HepG2 (cell line): ENCODE measurements around the gene ASAP2. TPM values are rescaled to one million over a fixed set of nuclear protein-coding genes. Genes with fewer than 3 reads are reported as not detected.
A peak's percentile ranks its signal among the peaks of the same experiment; 100 is the strongest.

Source experiments
- HDAC2 ChIP-seq: sonication (generic); formaldehyde crosslinking; IDR thresholded peaks from 2 replicates; pipeline ENCODE4 v1.4.0; 2020; ENCODE audit warnings: missing genetic modification reagents
- MYC ChIP-seq: sonication (generic); formaldehyde crosslinking; IDR thresholded peaks from 2 replicates; pipeline ENCODE4 v1.9.0; 2021; ENCODE audit warnings: missing genetic modification reagents, borderline replicate concordance
- RXRB ChIP-seq: IDR thresholded peaks from 2 replicates; pipeline ENCODE4 v1.6.1; 2016; ENCODE audit warnings: borderline replicate concordance, missing genetic modification reagents, missing compliant biosample characterization
- SP4 ChIP-seq: sonication (generic); formaldehyde crosslinking; IDR thresholded peaks from 2 replicates; pipeline ENCODE4 v1.8.1; 2023; ENCODE audit warnings: mild to moderate bottlenecking, missing genetic modification reagents
- YEATS2 ChIP-seq: sonication (generic); formaldehyde crosslinking; IDR thresholded peaks from 2 replicates; pipeline ENCODE4 v1.4.0; 2020; ENCODE audit warnings: missing genetic modification reagents, borderline replicate concordance
- ZFP90 ChIP-seq: sonication (generic); formaldehyde crosslinking; IDR thresholded peaks from 2 replicates; pipeline ENCODE4 v1.8.0; 2022; ENCODE audit warnings: missing genetic modification reagents, mild to moderate bottlenecking, inconsistent platforms, borderline replicate concordance
- ZNF788 ChIP-seq: sonication (generic); formaldehyde crosslinking; IDR thresholded peaks from 2 replicates; pipeline ENCODE4 v1.5.0; 2020; ENCODE audit warnings: mild to moderate bottlenecking, missing genetic modification reagents, borderline replicate concordance
- ZNF841 ChIP-seq: sonication (generic); formaldehyde crosslinking; IDR thresholded peaks from 2 replicates; pipeline ENCODE4 v1.8.1; 2023; ENCODE audit warnings: missing genetic modification reagents, borderline replicate concordance
- polyA plus RNA-seq, 8 experiments: library from polyadenylated mRNA; depleted of rRNA in 3 of 8; stranded (reverse) in 7 of 8; unstranded in 1 of 8; fragments of >200 nt; fragmentation: Illumina TruSeq in 4 of 8; extraction: Trizol in 4 of 8; gene quantifications; 2 replicates each; pipeline versions ENCODE4 v1.2.1 to v1.2.3, GENCODE V29; 2011 to 2016; ENCODE audit warnings: low read depth in 4 of 8, missing spikeins in 1 of 8, mixed read lengths in 1 of 8; ENCODE audit not compliant: insufficient read depth in 1 of 8
- total RNA-seq, 5 experiments: library from RNA; depleted of rRNA; stranded (reverse); fragments of >200 nt; fragmentation: Illumina TruSeq; extraction: Trizol; gene quantifications; 2 replicates each; pipeline ENCODE4 v1.2.3, GENCODE V29; 2016; ENCODE audit warnings: low read depth in 1 of 5
- TF ChIP-seq, protein P1 (sequence below), 2 experiments: sonication (generic) in 1 of 2; formaldehyde crosslinking in 1 of 2; IDR thresholded peaks; 2 replicates each; pipeline versions ENCODE4 v1.4.0 to v1.6.1; 2018 to 2020; ENCODE audit warnings: missing genetic modification reagents in 2 of 2, borderline replicate concordance in 1 of 2, low read depth in 1 of 2, mild to moderate bottlenecking in 1 of 2, missing biosample characterization in 1 of 2
- TF ChIP-seq, protein P2 (sequence below): IDR thresholded peaks from 2 replicates; pipeline ENCODE4 v1.6.1; 2016
- TF ChIP-seq, protein P3 (sequence below): IDR thresholded peaks from 2 replicates; pipeline ENCODE4 v1.6.1; 2016; ENCODE audit warnings: mild to moderate bottlenecking
- TF ChIP-seq, protein P4 (sequence below): sonication (generic); formaldehyde crosslinking; IDR thresholded peaks from 2 replicates; pipeline ENCODE4 v1.5.0; 2020; ENCODE audit warnings: missing genetic modification reagents
- TF ChIP-seq, protein P5 (sequence below), 2 experiments: fragments of 450-650 bp in 1 of 2; sonication (generic) in 1 of 2; formaldehyde crosslinking; IDR thresholded peaks; 2 replicates each; pipeline versions ENCODE4 v1.5.0 to v1.8.0; 2020 to 2022; ENCODE audit warnings: mild to moderate bottlenecking in 1 of 2, missing genetic modification reagents in 1 of 2
- TF ChIP-seq, protein P6 (sequence below): IDR thresholded peaks from 2 replicates; pipeline ENCODE4 v1.6.1; 2012; ENCODE audit warnings: inconsistent platforms
- TF ChIP-seq, protein P7 (sequence below): sonication (generic); formaldehyde crosslinking; IDR thresholded peaks from 2 replicates; pipeline ENCODE4 v1.4.0; 2020; ENCODE audit warnings: missing genetic modification reagents
- TF ChIP-seq, protein P8 (sequence below): sonication (generic); formaldehyde crosslinking; IDR thresholded peaks from 2 replicates; pipeline ENCODE4 v1.5.0; 2020; ENCODE audit warnings: mild to moderate bottlenecking, low read depth, missing genetic modification reagents, borderline replicate concordance

Gene ASAP2
- total and polyA plus RNA-seq, 2 of the 13 experiments (the other 11 are each of a cell fraction or from before 2014, with no cell fraction given) = 7.3 to 22.3 TPM

DNA sequence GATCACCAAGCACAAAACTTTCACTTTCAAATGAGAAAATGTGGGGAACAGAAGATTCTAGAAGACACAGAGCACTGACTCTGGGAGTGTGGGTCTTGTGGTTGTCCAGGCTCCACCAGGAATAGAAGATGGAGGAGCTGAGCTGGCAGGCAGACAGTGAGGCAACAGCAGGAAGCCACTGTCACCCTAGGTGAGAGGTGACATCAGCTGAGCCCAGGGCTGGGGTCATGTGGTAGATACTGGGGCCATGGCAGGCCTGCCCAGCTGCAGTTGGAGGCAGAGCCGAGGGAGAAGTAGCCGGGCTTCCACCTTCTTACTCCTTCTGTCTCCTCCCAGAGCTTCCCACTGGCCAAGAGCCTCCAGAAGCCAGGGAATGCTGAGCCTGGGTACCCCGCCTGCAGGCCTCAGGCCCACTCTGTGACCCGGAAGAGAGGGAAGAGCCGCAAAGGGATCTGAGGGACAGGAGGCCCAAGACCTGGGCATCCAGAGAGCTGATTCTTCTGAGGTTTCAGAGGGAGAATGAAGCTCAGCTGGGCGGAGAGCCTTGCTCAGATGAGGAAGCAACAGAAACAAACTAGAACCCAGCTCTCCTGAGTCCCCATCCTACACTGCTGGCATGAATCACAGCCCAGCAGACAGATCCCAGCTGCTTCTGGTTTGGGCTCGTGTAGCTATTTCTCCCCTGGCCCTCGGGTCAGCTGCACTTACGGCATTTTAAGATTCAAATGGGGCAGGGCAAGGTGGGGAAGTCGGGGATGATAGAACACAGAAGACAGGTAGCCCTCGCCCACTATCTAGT is 39.8 kb upstream of the ASAP2 start (continued):
- TF ChIP-seq, protein P1, sequence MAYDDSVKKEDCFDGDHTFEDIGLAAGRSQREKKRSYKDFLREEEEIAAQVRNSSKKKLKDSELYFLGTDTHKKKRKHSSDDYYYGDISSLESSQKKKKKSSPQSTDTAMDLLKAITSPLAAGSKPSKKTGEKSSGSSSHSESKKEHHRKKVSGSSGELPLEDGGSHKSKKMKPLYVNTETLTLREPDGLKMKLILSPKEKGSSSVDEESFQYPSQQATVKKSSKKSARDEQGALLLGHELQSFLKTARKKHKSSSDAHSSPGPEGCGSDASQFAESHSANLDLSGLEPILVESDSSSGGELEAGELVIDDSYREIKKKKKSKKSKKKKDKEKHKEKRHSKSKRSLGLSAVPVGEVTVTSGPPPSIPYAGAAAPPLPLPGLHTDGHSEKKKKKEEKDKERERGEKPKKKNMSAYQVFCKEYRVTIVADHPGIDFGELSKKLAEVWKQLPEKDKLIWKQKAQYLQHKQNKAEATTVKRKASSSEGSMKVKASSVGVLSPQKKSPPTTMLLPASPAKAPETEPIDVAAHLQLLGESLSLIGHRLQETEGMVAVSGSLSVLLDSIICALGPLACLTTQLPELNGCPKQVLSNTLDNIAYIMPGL (CRISPR knock-in tag; IDR thresholded peaks at IDR 0.05; ENCODE audit: borderline replicate concordance in 1 of 2, low read depth in 1 of 2) = 0 out of 4 replicates have a peak, but pooled peaks of 1 of the 2 experiments have one; percentile 20
- TF ChIP-seq YEATS2 (CRISPR knock-in tag) = peak; percentile 14; the same call in 1 of the 2 replicates
- no peak for TF ChIP-seq SP4
- TF ChIP-seq, protein P2, sequence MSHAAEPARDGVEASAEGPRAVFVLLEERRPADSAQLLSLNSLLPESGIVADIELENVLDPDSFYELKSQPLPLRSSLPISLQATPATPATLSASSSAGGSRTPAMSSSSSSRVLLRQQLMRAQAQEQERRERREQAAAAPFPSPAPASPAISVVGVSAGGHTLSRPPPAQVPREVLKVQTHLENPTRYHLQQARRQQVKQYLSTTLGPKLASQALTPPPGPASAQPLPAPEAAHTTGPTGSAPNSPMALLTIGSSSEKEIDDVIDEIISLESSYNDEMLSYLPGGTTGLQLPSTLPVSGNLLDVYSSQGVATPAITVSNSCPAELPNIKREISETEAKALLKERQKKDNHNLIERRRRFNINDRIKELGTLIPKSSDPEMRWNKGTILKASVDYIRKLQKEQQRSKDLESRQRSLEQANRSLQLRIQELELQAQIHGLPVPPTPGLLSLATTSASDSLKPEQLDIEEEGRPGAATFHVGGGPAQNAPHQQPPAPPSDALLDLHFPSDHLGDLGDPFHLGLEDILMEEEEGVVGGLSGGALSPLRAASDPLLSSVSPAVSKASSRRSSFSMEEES = 0 out of 2 replicates have a peak, but pooled peaks have one; percentile 57
- TF ChIP-seq, protein P3, sequence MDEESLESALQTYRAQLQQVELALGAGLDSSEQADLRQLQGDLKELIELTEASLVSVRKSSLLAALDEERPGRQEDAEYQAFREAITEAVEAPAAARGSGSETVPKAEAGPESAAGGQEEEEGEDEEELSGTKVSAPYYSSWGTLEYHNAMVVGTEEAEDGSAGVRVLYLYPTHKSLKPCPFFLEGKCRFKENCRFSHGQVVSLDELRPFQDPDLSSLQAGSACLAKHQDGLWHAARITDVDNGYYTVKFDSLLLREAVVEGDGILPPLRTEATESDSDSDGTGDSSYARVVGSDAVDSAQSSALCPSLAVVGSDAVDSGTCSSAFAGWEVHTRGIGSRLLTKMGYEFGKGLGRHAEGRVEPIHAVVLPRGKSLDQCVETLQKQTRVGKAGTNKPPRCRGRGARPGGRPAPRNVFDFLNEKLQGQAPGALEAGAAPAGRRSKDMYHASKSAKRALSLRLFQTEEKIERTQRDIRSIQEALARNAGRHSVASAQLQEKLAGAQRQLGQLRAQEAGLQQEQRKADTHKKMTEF = peak; percentile 25; the same call in 1 of the 2 replicates
- TF ChIP-seq, protein P4, sequence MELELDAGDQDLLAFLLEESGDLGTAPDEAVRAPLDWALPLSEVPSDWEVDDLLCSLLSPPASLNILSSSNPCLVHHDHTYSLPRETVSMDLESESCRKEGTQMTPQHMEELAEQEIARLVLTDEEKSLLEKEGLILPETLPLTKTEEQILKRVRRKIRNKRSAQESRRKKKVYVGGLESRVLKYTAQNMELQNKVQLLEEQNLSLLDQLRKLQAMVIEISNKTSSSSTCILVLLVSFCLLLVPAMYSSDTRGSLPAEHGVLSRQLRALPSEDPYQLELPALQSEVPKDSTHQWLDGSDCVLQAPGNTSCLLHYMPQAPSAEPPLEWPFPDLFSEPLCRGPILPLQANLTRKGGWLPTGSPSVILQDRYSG (CRISPR knock-in tag) = no peak
- 0 out of 2 replicates have a peak, but pooled peaks have one; percentile 41 for TF ChIP-seq ZNF788 (CRISPR knock-in tag)
- TF ChIP-seq, protein P5, sequence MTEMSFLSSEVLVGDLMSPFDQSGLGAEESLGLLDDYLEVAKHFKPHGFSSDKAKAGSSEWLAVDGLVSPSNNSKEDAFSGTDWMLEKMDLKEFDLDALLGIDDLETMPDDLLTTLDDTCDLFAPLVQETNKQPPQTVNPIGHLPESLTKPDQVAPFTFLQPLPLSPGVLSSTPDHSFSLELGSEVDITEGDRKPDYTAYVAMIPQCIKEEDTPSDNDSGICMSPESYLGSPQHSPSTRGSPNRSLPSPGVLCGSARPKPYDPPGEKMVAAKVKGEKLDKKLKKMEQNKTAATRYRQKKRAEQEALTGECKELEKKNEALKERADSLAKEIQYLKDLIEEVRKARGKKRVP (CRISPR knock-in tag; IDR thresholded peaks at IDR 0.05) = peak in 1 of 2 experiments; percentile 52; a peak in 1 of 4 replicates
- peak; percentile 52; the same call in 1 of the 2 replicates for TF ChIP-seq RXRB (CRISPR knock-in tag)
- no peak for TF ChIP-seq ZNF841
- TF ChIP-seq, protein P6, sequence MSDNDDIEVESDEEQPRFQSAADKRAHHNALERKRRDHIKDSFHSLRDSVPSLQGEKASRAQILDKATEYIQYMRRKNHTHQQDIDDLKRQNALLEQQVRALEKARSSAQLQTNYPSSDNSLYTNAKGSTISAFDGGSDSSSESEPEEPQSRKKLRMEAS = 0 out of 2 replicates have a peak, but pooled peaks have one; percentile 35
- 0 out of 2 replicates have a peak, but pooled peaks have one; percentile 13 for TF ChIP-seq HDAC2
- TF ChIP-seq, protein P7, sequence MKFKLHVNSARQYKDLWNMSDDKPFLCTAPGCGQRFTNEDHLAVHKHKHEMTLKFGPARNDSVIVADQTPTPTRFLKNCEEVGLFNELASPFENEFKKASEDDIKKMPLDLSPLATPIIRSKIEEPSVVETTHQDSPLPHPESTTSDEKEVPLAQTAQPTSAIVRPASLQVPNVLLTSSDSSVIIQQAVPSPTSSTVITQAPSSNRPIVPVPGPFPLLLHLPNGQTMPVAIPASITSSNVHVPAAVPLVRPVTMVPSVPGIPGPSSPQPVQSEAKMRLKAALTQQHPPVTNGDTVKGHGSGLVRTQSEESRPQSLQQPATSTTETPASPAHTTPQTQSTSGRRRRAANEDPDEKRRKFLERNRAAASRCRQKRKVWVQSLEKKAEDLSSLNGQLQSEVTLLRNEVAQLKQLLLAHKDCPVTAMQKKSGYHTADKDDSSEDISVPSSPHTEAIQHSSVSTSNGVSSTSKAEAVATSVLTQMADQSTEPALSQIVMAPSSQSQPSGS (CRISPR knock-in tag) = 0 out of 2 replicates have a peak, but pooled peaks have one; percentile 27
- TF ChIP-seq, protein P8, sequence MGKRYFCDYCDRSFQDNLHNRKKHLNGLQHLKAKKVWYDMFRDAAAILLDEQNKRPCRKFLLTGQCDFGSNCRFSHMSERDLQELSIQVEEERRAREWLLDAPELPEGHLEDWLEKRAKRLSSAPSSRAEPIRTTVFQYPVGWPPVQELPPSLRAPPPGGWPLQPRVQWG (CRISPR knock-in tag) = no peak
- peak; percentile 19; the same call in 1 of the 2 replicates for TF ChIP-seq MYC (CRISPR knock-in tag)
- TF ChIP-seq ZFP90 (CRISPR knock-in tag) = no peak
